HFF-Myc (cell line): ENCODE measurements around the gene PAX2.

Experiments
- DNase-seq: peaks from one replicate; pipeline ENCODE4 v3.0.0-alpha.2; 2011; ENCODE audit warnings: low read depth; ENCODE audit errors: extremely low read depth
- H3K4me3 ChIP-seq: replicated peaks from 2 replicates; pipeline ENCODE4 v1.5.1; 2011; ENCODE audit warnings: low read depth, mild to moderate bottlenecking, control low read depth, low read length
- CTCF ChIP-seq: IDR thresholded peaks from 2 replicates; pipeline ENCODE4 v1.5.1; 2012; ENCODE audit warnings: mild to moderate bottlenecking, low read depth, low read length, control low read depth; ENCODE audit errors: missing control alignments

The PAX2 gene

GRCh38 chr10:100744136-100744986 lies 1.0 kb upstream of the PAX2 start:
- no peak for DNase-seq
- no peak for TF ChIP-seq CTCF
- H3K4me3 ChIP-seq, result no peak overlapping the region

- no peak overlapping the region for H3K4me3 ChIP-seq
- TF ChIP-seq CTCF, result no peak
- no peak for DNase-seq
Observed at GRCh38 chr10:100745882-100746783, 751 bp downstream of the PAX2 start.

GRCh38 chr10:100746784-100747455 lies 1.5 kb downstream of the PAX2 start:
- no peak overlapping the region for H3K4me3 ChIP-seq

GRCh38 chr10:100747456-100748230 lies 2.3 kb downstream of the PAX2 start:
- TF ChIP-seq CTCF, result no peak
- H3K4me3 ChIP-seq, result no peak overlapping the region
- no peak for DNase-seq

More at GRCh38 chr10:100746784-100747455, 1.5 kb downstream of the PAX2 start:
- no peak for DNase-seq
- no peak for TF ChIP-seq CTCF

GRCh38 chr10:100748231-100749058 lies 3.1 kb downstream of the PAX2 start:
- H3K4me3 ChIP-seq, result no peak overlapping the region
- DNase-seq, result no peak
- TF ChIP-seq CTCF, result no peak
